Measurements from ENCODE around the gene UPP2. TPM values are rescaled to one million over a fixed set of nuclear protein-coding genes. Genes with fewer than 3 reads are reported as not detected.

Gene UPP2
- total and polyA plus RNA-seq, 2 of the 13 experiments (the other 11 are each of a cell fraction or from before 2014, with no cell fraction given) = 0.07 to 0.28 TPM

DNA sequence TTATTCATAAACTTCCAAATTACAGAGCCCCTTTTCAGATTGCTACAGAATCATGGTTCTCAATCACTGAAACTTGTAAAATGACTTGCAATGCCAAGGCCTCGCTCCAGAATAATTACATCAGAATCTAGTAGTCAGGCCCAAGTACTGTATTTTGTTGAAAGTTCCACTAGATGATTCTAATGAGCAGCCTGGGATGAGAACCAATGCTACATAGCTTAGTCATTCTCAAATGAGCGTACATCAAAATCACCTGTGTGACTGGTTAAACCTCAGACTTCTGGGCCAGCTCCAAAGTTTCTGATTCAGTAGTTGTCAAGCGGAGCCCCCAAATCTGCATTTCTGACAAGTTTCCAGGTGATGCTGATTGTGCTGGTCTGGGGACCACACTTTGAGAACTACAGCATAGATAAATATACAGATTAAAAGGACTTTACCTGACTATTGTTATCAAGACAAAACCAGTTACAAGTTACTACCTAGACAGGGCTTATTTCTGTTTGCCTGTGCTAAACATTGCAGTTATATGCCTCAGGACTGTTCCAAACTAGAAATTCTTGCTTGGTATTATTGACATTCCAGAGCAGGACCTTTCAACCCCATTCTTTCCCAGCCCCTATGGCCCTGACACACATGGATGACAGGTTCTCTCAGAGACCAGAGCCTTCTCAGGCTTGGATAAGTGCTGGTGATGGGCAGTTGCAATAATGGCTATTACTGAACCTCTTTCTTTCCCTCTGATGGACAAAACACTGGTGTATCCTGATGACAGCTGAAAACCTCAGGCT is 83.1 kb downstream of the UPP2 start (continued):
- TF ChIP-seq CBX2 (IDR thresholded peaks at IDR 0.05; ENCODE audit: low read depth, low read length) (no peak), CBX2 (CRISPR knock-in tag; IDR thresholded peaks at IDR 0.05; ENCODE audit: low read depth) (no peak), HIC2 (CRISPR knock-in tag; IDR thresholded peaks at IDR 0.05; ENCODE audit: low read depth) (no peak), ZNF143 (CRISPR knock-in tag; IDR thresholded peaks at IDR 0.05) (no peak), ZNF260 (CRISPR knock-in tag; IDR thresholded peaks at IDR 0.05; ENCODE audit: borderline replicate concordance, low read depth) (no peak)

Other genes starting within 250 kb of the UPP2 start
- gene ACVR1, start 225.5 kb upstream of the UPP2 start, total RNA-seq (2016; rRNA removed; fragmentation: Illumina TruSeq; extraction: Trizol) = 2.3 and 2.8 TPM in 2 replicates
- gene ACVR1, start 225.5 kb upstream of the UPP2 start, polyA plus RNA-seq (2011; rRNA removed) = 5.4 and 6.9 TPM in 2 replicates